Activated CD4-positive, alpha-beta T cell treated with anti-CD3 and anti-CD28 coated beads, Interleukin-2, Interleukin-6, amounts not matched to agents 100 ng/mL and 50 ng/mL, durations not matched to agents 16 hours and 8 hours (primary cell): ENCODE measurements around the gene HOXA2.

Source experiments
- DNase-seq: peaks from one replicate; pipeline ENCODE4 v3.0.0-alpha.2; 2020

HOXA2 gene

GRCh38 chr7:27071622-27072390 lies 30.7 kb downstream of the HOXA2 start:
- DNase-seq = no peak

- DNase-seq = no peak
Measured at GRCh38 chr7:27068259-27068658, 34.2 kb downstream of the HOXA2 start.

GRCh38 chr7:27066148-27066547 lies 36.3 kb downstream of the HOXA2 start:
- DNase-seq = no peak

GRCh38 chr7:27065709-27066108 lies 36.8 kb downstream of the HOXA2 start:
- no peak for DNase-seq

GRCh38 chr7:27064661-27065060 lies 37.8 kb downstream of the HOXA2 start:
- no peak for DNase-seq

GRCh38 chr7:27064159-27064558 lies 38.3 kb downstream of the HOXA2 start:
- no peak for DNase-seq

- DNase-seq = no peak
Measured at GRCh38 chr7:27062946-27063345, 39.5 kb downstream of the HOXA2 start.

- DNase-seq = no peak
Measured at GRCh38 chr7:27053153-27053552, 49.3 kb downstream of the HOXA2 start.

GRCh38 chr7:27051451-27051850 lies 51.0 kb downstream of the HOXA2 start:
- DNase-seq = no peak
